ENCODE results near the gene SMARCC1.
"Not testable (repeated sequence)": the region's sequence is repeated elsewhere in the genome, so short reads cannot be mapped to it uniquely, and the experiment has no call there.

The SMARCC1 gene

GRCh38 chr3:47743352-47743751, 38.3 kb downstream of the SMARCC1 start:
- POLR2A ChIA-PET; CTCF ChIA-PET; H3K9me3 ChIP-seq (ENCODE audit: control insufficient read depth, insufficient read depth, low read depth, low read length); H3K4me3 ChIP-seq (ENCODE audit: low read depth, low read length); H3K4me1 ChIP-seq (ENCODE audit: control insufficient read depth, insufficient read depth, low read length); H3K27ac ChIP-seq (ENCODE audit: extremely low read depth, low read depth, low read length): not testable (repeated sequence)
- H3K36me3 ChIP-seq (ENCODE audit: control insufficient read depth in 2 of 2, insufficient read depth in 1 of 2, low read length in 2 of 2): peaks cover 0 to 29% of the 10 kb centered on the region in 2 experiments; a peak in 2 of 3 replicates

- H3K27ac ChIP-seq (ENCODE audit: extremely low read depth, low read depth, low read length): no peak overlapping the region
- ChIA-PET POLR2A (no interaction called here), CTCF (no interaction called here)
- TF ChIP-seq ZNF146 (tag by site-specific recombination; IDR thresholded peaks at IDR 0.05) (no peak), ZNF121 (tag by site-specific recombination; IDR thresholded peaks at IDR 0.05) (0 out of 2 replicates have a peak, but pooled peaks have one; percentile 3)
- no peak overlapping the region for H3K4me3 ChIP-seq (ENCODE audit: low read depth, low read length)
- no peaks in the 10 kb centered on the region for H3K9me3 ChIP-seq (ENCODE audit: control insufficient read depth, insufficient read depth, low read depth, low read length)
- H3K36me3 ChIP-seq (ENCODE audit: control insufficient read depth in 2 of 2, insufficient read depth in 1 of 2, low read length in 2 of 2): peaks cover 11 to 32% of the 10 kb centered on the region in 2 experiments; a peak in 2 of 3 replicates
- H3K4me1 ChIP-seq (ENCODE audit: control insufficient read depth, insufficient read depth, low read length): no peaks in the 10 kb centered on the region
Measured at GRCh38 chr3:47741925-47742324, 39.8 kb downstream of the SMARCC1 start.

GRCh38 chr3:47732143-47732542, 49.5 kb downstream of the SMARCC1 start:
- CTCF ChIA-PET: no interaction called here
- TF ChIP-seq ZNF10 (tag by site-specific recombination; IDR thresholded peaks at IDR 0.05): no peak
- TF ChIP-seq ZNF184 (tag by site-specific recombination; IDR thresholded peaks at IDR 0.05): no peak
- no peak for TF ChIP-seq ZNF174 (tag by site-specific recombination; IDR thresholded peaks at IDR 0.05)
- no peak for TF ChIP-seq ZNF792 (tag by site-specific recombination; IDR thresholded peaks at IDR 0.05)
- no peak for TF ChIP-seq ZNF701 (tag by site-specific recombination; IDR thresholded peaks at IDR 0.05)
- TF ChIP-seq ZFP3 (tag by site-specific recombination; IDR thresholded peaks at IDR 0.05; ENCODE audit: low read depth): no peak
- TF ChIP-seq ZNF292 (tag by site-specific recombination; IDR thresholded peaks at IDR 0.05; ENCODE audit: borderline replicate concordance, low read depth): no peak
- no peak for TF ChIP-seq ZNF777 (tag by site-specific recombination; IDR thresholded peaks at IDR 0.05; ENCODE audit: borderline replicate concordance)
- no peak for TF ChIP-seq ZNF2 (tag by site-specific recombination; IDR thresholded peaks at IDR 0.05)
- TF ChIP-seq ZNF211 (tag by site-specific recombination; IDR thresholded peaks at IDR 0.05; ENCODE audit: low read depth): no peak
- no peak for TF ChIP-seq ZNF548 (tag by site-specific recombination; IDR thresholded peaks at IDR 0.05)
- no peak for TF ChIP-seq HOXA7 (CRISPR knock-in tag; IDR thresholded peaks at IDR 0.05; ENCODE audit: borderline replicate concordance)
- TF ChIP-seq SP7 (tag by site-specific recombination; IDR thresholded peaks at IDR 0.05): no peak
- TF ChIP-seq KLF8 (tag by site-specific recombination; IDR thresholded peaks at IDR 0.05): no peak
- no peak for TF ChIP-seq ZNF248 (tag by site-specific recombination; IDR thresholded peaks at IDR 0.05)
- peaks cover 46 to 86% of the 10 kb centered on the region in 2 experiments for H3K36me3 ChIP-seq (ENCODE audit: control insufficient read depth in 2 of 2, insufficient read depth in 1 of 2, low read length in 2 of 2)
- H3K27ac ChIP-seq (ENCODE audit: extremely low read depth, low read depth, low read length): no peak overlapping the region
- H3K9me3 ChIP-seq (ENCODE audit: control insufficient read depth, insufficient read depth, low read depth, low read length): no peaks in the 10 kb centered on the region
- POLR2A ChIA-PET: no interaction called here
- H3K4me3 ChIP-seq (ENCODE audit: low read depth, low read length): no peak overlapping the region
- H3K4me1 ChIP-seq (ENCODE audit: control insufficient read depth, insufficient read depth, low read length): no peaks in the 10 kb centered on the region

- ChIA-PET CTCF (no interaction called here), POLR2A (no interaction called here)
- Histone ChIP-seq H3K27ac (ENCODE audit: extremely low read depth, low read depth, low read length) (no peak overlapping the region), H3K36me3 (ENCODE audit: control insufficient read depth in 2 of 2, insufficient read depth in 1 of 2, low read length in 2 of 2) (peaks cover 44 to 90% of the 10 kb centered on the region in 2 experiments), H3K9me3 (ENCODE audit: control insufficient read depth, insufficient read depth, low read depth, low read length) (no peaks in the 10 kb centered on the region), H3K4me3 (ENCODE audit: low read depth, low read length) (no peak overlapping the region), H3K4me1 (ENCODE audit: control insufficient read depth, insufficient read depth, low read length) (no peaks in the 10 kb centered on the region)
- no peak for TF ChIP-seq ZNF561 (tag by site-specific recombination; IDR thresholded peaks at IDR 0.05; ENCODE audit: borderline replicate concordance)
- no peak for TF ChIP-seq RBAK (tag by site-specific recombination; IDR thresholded peaks at IDR 0.05)
- no peak for TF ChIP-seq SP3 (tag by site-specific recombination; IDR thresholded peaks at IDR 0.05)
- TF ChIP-seq IKZF3 (tag by site-specific recombination; IDR thresholded peaks at IDR 0.05): no peak
- TF ChIP-seq ZNF280C (tag by site-specific recombination; IDR thresholded peaks at IDR 0.05): no peak
- no peak for TF ChIP-seq PRDM2 (tag by site-specific recombination; IDR thresholded peaks at IDR 0.05; ENCODE audit: borderline replicate concordance)
- TF ChIP-seq ZNF433 (tag by site-specific recombination; IDR thresholded peaks at IDR 0.05; ENCODE audit: low read depth): no peak
Measured at GRCh38 chr3:47731061-47731460, 50.6 kb downstream of the SMARCC1 start.
